GM23248 (cell line): ENCODE data around the gene GRK3.

Source experiments
- EZH2 ChIP-seq: fragments of 200-600 bp; sonication (generic); IDR thresholded peaks from 2 replicates; pipeline ENCODE4 v1.6.1; 2018; ENCODE audit warnings: antibody characterized with exemption, mild to moderate bottlenecking; ENCODE audit not compliant: insufficient read depth, poor library complexity, severe bottlenecking
- EZH2phosphoT487 ChIP-seq: fragments of 200-600 bp; sonication (generic); IDR thresholded peaks from 2 replicates; pipeline ENCODE4 v1.6.1; 2018; ENCODE audit warnings: antibody characterized with exemption, moderate library complexity, mild to moderate bottlenecking, low read depth; ENCODE audit not compliant: insufficient read depth

DNA sequence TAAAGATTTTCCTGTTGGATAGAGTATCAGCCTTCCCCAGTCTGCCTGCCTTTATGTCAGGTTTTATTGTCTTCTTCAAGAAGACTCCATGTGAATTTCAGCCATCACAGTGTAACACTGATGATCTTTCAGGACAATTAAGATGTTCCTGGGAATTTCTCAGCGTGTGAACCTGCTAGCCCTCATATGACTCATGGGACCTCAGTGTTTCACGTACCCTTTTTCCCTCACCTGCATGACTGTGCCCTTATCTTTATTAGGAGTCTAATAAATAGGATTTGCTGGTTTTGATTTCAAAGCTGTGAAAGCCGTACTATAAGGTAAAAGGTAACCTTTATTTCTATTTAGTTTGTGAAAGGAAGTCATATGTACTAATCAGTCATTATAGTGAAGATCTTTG lies 95.9 kb downstream of the GRK3 start:
- TF ChIP-seq EZH2 (no peak), EZH2phosphoT487 (no peak)
